Endodermal cell (in vitro differentiated cells): ENCODE results near the gene ZC3H4. TPM values are rescaled to one million over a fixed set of nuclear protein-coding genes. Genes with fewer than 3 reads are reported as not detected.

Source experiments
- DNase-seq: peaks from one replicate; pipeline ENCODE4 v3.0.0-alpha.2; 2017
- H3K27ac ChIP-seq: 2 replicates; pipeline ENCODE4 v1.5.1; 2013; ENCODE audit warnings: mild to moderate bottlenecking, low read depth, low read length, moderate library complexity
- H3K27me3 ChIP-seq: 2 replicates; pipeline ENCODE4 v1.6.1; 2013; ENCODE audit warnings: mild to moderate bottlenecking, low read length, moderate library complexity; ENCODE audit not compliant: insufficient read depth, control insufficient read depth, poor library complexity, severe bottlenecking
- H3K36me3 ChIP-seq: 2 replicates; pipeline ENCODE4 v1.7.0; 2013; ENCODE audit warnings: mild to moderate bottlenecking, low read length, moderate library complexity; ENCODE audit not compliant: control insufficient read depth, insufficient read depth
- H3K4me1 ChIP-seq: one replicate; pipeline ENCODE4 v1.7.0; 2013; ENCODE audit warnings: low read length; ENCODE audit not compliant: control insufficient read depth, insufficient read depth
- H3K4me3 ChIP-seq: 2 replicates; pipeline ENCODE4 v1.5.1; 2013; ENCODE audit warnings: mild to moderate bottlenecking, low read length, moderate library complexity
- H3K9ac ChIP-seq: 2 replicates; pipeline ENCODE4 v1.6.1; 2013; ENCODE audit warnings: mild to moderate bottlenecking, low read length, moderate library complexity; ENCODE audit not compliant: poor library complexity, severe bottlenecking; ENCODE audit errors: extremely low read depth
- H3K9me3 ChIP-seq: 2 replicates; pipeline ENCODE4 v1.6.1; 2013; ENCODE audit warnings: mild to moderate bottlenecking, low read length, moderate library complexity; ENCODE audit not compliant: control insufficient read depth
- H3K27ac Mint-ChIP-seq: 2 replicates; pipeline ENCODE4 v1.8.0; 2020; ENCODE audit warnings: mixed read lengths
- H3K27me3 Mint-ChIP-seq: 2 replicates; pipeline ENCODE4 v1.8.0; 2021; ENCODE audit warnings: mild to moderate bottlenecking, mixed read lengths; ENCODE audit not compliant: insufficient read depth
- H3K36me3 Mint-ChIP-seq: 2 replicates; pipeline ENCODE4 v1.8.0; 2020; ENCODE audit warnings: low read depth, mixed read lengths
- H3K4me1 Mint-ChIP-seq: 2 replicates; pipeline ENCODE4 v1.8.0; 2020; ENCODE audit warnings: mixed read lengths
- H3K4me3 Mint-ChIP-seq: 2 replicates; pipeline ENCODE4 v1.8.0; 2020; ENCODE audit warnings: mild to moderate bottlenecking, moderate library complexity, mixed read lengths
- H3K9me3 Mint-ChIP-seq: 2 replicates; pipeline ENCODE4 v1.8.0; 2020; ENCODE audit warnings: mild to moderate bottlenecking, mixed read lengths
- CTCF ChIP-seq: fragments of 200-600 bp; sonication (generic); conservative IDR thresholded peaks from 2 replicates; pipeline ENCODE4 v1.5.0; 2021; ENCODE audit warnings: antibody characterized with exemption, mild to moderate bottlenecking
- WGBS, 2 experiments: methylation state at CpG; one replicate each; pipeline versions ENCODE4 v1.1.5 to v1.1.7; 2013; ENCODE audit warnings: missing lambda C conversion rate in 2 of 2, mixed read lengths in 1 of 2; ENCODE audit not compliant: insufficient coverage in 1 of 2, insufficient read length in 1 of 2; 5-methylcytosine and 5-hydroxymethylcytosine counted together
- total RNA-seq, 2 donors: library from RNA; stranded (reverse); fragmentation: NEBNext Ultra II Directional in 1 of 2; extraction: Animal tissue kit (Norgen Biotek cat#: 25700) in 1 of 2; gene quantifications; 2 replicates in 1 of 2; 3 replicates in 1 of 2; pipeline ENCODE4 v1.2.1, GENCODE V29; 2021

Gene ZC3H4
- total RNA-seq, 2 donors from 2014 or later: 64.9 to 82.5 TPM

- 0% methylated on average over 16 to 79 of the region's 85 CpGs for WGBS, 2 experiments
- H3K36me3 ChIP-seq: peaks cover 17% of the 10 kb centered on the region
- H3K9me3 Mint-ChIP-seq: no peaks in the 10 kb centered on the region
- peak; percentile 91 for DNase-seq
- peaks cover 2% of the 10 kb centered on the region for H3K4me1 ChIP-seq
- H3K27ac Mint-ChIP-seq: peak overlapping the region; percentile 99
- H3K4me3 Mint-ChIP-seq: peak overlapping the region; percentile 91
- peaks cover 15% of the 10 kb centered on the region for H3K36me3 Mint-ChIP-seq
- H3K27me3 Mint-ChIP-seq: no peaks in the 10 kb centered on the region
- H3K27me3 ChIP-seq: no peaks in the 10 kb centered on the region
- H3K27ac ChIP-seq: peak overlapping the region; percentile 97
- peaks cover 32% of the 10 kb centered on the region for H3K4me1 Mint-ChIP-seq
- peak; percentile 12 for TF ChIP-seq CTCF
- H3K4me3 ChIP-seq: peak overlapping the region; percentile 97
- peak overlapping the region; percentile 98 for H3K9ac ChIP-seq
- H3K9me3 ChIP-seq: no peaks in the 10 kb centered on the region
These were observed 1.2 kb downstream of the ZC3H4 start for GRCh38 chr19:47112166-47112996.

- no peak for DNase-seq
- Histone ChIP-seq H3K4me1 (peaks cover 2% of the 10 kb centered on the region), H3K27ac (peak overlapping the region; percentile 97), H3K4me3 (peak overlapping the region; percentile 97), H3K27me3 (no peaks in the 10 kb centered on the region), H3K9me3 (no peaks in the 10 kb centered on the region), H3K36me3 (peaks cover 17% of the 10 kb centered on the region), H3K9ac (peak overlapping the region; percentile 98)
- 0% methylated on average over 1 to 24 of the region's 24 CpGs for WGBS, 2 experiments
- H3K27me3 Mint-ChIP-seq: no peaks in the 10 kb centered on the region
- peaks cover 39% of the 10 kb centered on the region for H3K4me1 Mint-ChIP-seq
- peaks cover 18% of the 10 kb centered on the region for H3K36me3 Mint-ChIP-seq
- peak overlapping the region; percentile 91 for H3K4me3 Mint-ChIP-seq
- peak overlapping the region; percentile 99 for H3K27ac Mint-ChIP-seq
- no peaks in the 10 kb centered on the region for H3K9me3 Mint-ChIP-seq
- TF ChIP-seq CTCF: no peak
These were observed 1.9 kb downstream of the ZC3H4 start for GRCh38 chr19:47111682-47112165.

- Mint-ChIP-seq H3K27ac (peak overlapping the region; percentile 97), H3K4me1 (peaks cover 40% of the 10 kb centered on the region), H3K4me3 (peak overlapping the region; percentile 91), H3K36me3 (peaks cover 19% of the 10 kb centered on the region), H3K27me3 (no peaks in the 10 kb centered on the region), H3K9me3 (no peaks in the 10 kb centered on the region)
- H3K4me1 ChIP-seq: peaks cover 2% of the 10 kb centered on the region
- TF ChIP-seq CTCF: no peak
- WGBS, 2 experiments: 0% methylated on average over 25 to 35 of the region's 35 CpGs
- no peaks in the 10 kb centered on the region for H3K9me3 ChIP-seq
- peak overlapping the region; percentile 97 for H3K4me3 ChIP-seq
- peak overlapping the region; percentile 97 for H3K27ac ChIP-seq
- H3K36me3 ChIP-seq: peaks cover 17% of the 10 kb centered on the region
- DNase-seq: peak; percentile 39
- peak overlapping the region; percentile 98 for H3K9ac ChIP-seq
- H3K27me3 ChIP-seq: no peaks in the 10 kb centered on the region
These were observed 2.5 kb downstream of the ZC3H4 start for GRCh38 chr19:47111006-47111621.
